H1 (cell line): ENCODE results near the gene PTPRF.

Experiments used
- CEBPB ChIP-seq: IDR thresholded peaks from 2 replicates; pipeline ENCODE4 v1.6.1; 2012; ENCODE audit warnings: low read depth, low read length
- CTCF ChIP-seq, 3 experiments: IDR thresholded peaks; 1 replicate in 2 of 3; 2 replicates in 1 of 3; pipeline versions ENCODE4 v1.5.1 to v1.6.1; 2011; ENCODE audit warnings: low read length in 3 of 3, mild to moderate bottlenecking in 3 of 3, inconsistent platforms in 2 of 3, low read depth in 1 of 3, moderate library complexity in 1 of 3; ENCODE audit not compliant: insufficient read depth in 1 of 3; ENCODE audit errors: control extremely low read depth in 1 of 3
- EP300 ChIP-seq, 2 experiments: IDR thresholded peaks; 1 replicate in 1 of 2; 2 replicates in 1 of 2; pipeline ENCODE4 v1.6.1; 2011 to 2012; ENCODE audit warnings: low read depth in 2 of 2, low read length in 2 of 2, mild to moderate bottlenecking in 2 of 2, borderline replicate concordance in 1 of 2, inconsistent platforms in 1 of 2, moderate library complexity in 1 of 2
- EZH2 ChIP-seq: fragments of 200-600 bp; sonication (generic); IDR thresholded peaks from 2 replicates; pipeline ENCODE4 v1.7.1; 2012; ENCODE audit warnings: low read depth, mild to moderate bottlenecking, moderate library complexity, low read length, inconsistent platforms; ENCODE audit not compliant: severe bottlenecking
- GABPA ChIP-seq: IDR thresholded peaks from 2 replicates; pipeline ENCODE4 v1.6.1; 2011; ENCODE audit warnings: mild to moderate bottlenecking, low read length, moderate library complexity, borderline replicate concordance; ENCODE audit not compliant: insufficient read depth
- MAX ChIP-seq: IDR thresholded peaks from 2 replicates; pipeline ENCODE4 v1.6.1; 2012; ENCODE audit warnings: inconsistent platforms
- POLR2A ChIP-seq, 2 experiments: IDR thresholded peaks; 1 replicate in 1 of 2; 2 replicates in 1 of 2; pipeline ENCODE4 v1.6.1; 2011; ENCODE audit warnings: low read depth in 2 of 2, low read length in 2 of 2, mild to moderate bottlenecking in 2 of 2; ENCODE audit errors: control extremely low read depth in 1 of 2
- POLR2AphosphoS5 ChIP-seq: IDR thresholded peaks from 2 replicates; pipeline ENCODE4 v1.6.1; 2011; ENCODE audit warnings: low read depth, low read length
- RAD21 ChIP-seq, 2 experiments: IDR thresholded peaks in 1 of 2; conservative IDR thresholded peaks in 1 of 2; 2 replicates each; pipeline ENCODE4 v1.6.1; 2011; ENCODE audit warnings: low read depth in 2 of 2, low read length in 2 of 2, improper control_type of control experiment in 1 of 2, inconsistent platforms in 1 of 2, mild to moderate bottlenecking in 1 of 2, moderate library complexity in 1 of 2
- TAF1 ChIP-seq: IDR thresholded peaks from 2 replicates; pipeline ENCODE4 v1.6.1; 2011; ENCODE audit warnings: mild to moderate bottlenecking, low read depth, low read length
- TCF12 ChIP-seq: IDR thresholded peaks from 2 replicates; pipeline ENCODE4 v1.6.1; 2011; ENCODE audit warnings: low read depth, mild to moderate bottlenecking, low read length
- USF2 ChIP-seq: IDR thresholded peaks from 2 replicates; pipeline ENCODE4 v1.6.1; 2011; ENCODE audit warnings: low read length, improper control_type of control experiment
- ZNF274 ChIP-seq: IDR thresholded peaks from 2 replicates; pipeline ENCODE4 v1.7.0; 2012; ENCODE audit warnings: low read length, borderline replicate concordance; ENCODE audit errors: extremely low read depth

- TF ChIP-seq TAF1 (no peak), EZH2 (no peak), EP300 (IDR thresholded peaks at IDR 0.05; ENCODE audit: borderline replicate concordance in 1 of 2, low read depth in 2 of 2, low read length in 2 of 2) (no peak), POLR2A (IDR thresholded peaks at IDR 0.05; ENCODE audit: control extremely low read depth in 1 of 2, low read depth in 2 of 2, low read length in 2 of 2) (no peak), CEBPB (peak; percentile 86), RAD21 (IDR thresholded peaks at IDR 0.05 in 1 of 2, conservative IDR thresholded peaks at IDR 0.05 in 1 of 2; ENCODE audit: low read depth in 2 of 2, low read length in 2 of 2) (no peak), TCF12 (no peak), MAX (no peak), CTCF (IDR thresholded peaks at IDR 0.05; ENCODE audit: control extremely low read depth in 1 of 3, insufficient read depth in 1 of 3, low read depth in 1 of 3, low read length in 3 of 3) (no peak), GABPA (no peak), USF2 (no peak), POLR2AphosphoS5 (no peak), ZNF274 (no peak)
These were observed 17.9 kb downstream of the PTPRF start for GRCh38 chr1:43548285-43549271.
